ENCODE results near the gene FYB1. TPM values are rescaled to one million over a fixed set of nuclear protein-coding genes. Genes with fewer than 3 reads are reported as not detected.

FYB1 gene, protein sequence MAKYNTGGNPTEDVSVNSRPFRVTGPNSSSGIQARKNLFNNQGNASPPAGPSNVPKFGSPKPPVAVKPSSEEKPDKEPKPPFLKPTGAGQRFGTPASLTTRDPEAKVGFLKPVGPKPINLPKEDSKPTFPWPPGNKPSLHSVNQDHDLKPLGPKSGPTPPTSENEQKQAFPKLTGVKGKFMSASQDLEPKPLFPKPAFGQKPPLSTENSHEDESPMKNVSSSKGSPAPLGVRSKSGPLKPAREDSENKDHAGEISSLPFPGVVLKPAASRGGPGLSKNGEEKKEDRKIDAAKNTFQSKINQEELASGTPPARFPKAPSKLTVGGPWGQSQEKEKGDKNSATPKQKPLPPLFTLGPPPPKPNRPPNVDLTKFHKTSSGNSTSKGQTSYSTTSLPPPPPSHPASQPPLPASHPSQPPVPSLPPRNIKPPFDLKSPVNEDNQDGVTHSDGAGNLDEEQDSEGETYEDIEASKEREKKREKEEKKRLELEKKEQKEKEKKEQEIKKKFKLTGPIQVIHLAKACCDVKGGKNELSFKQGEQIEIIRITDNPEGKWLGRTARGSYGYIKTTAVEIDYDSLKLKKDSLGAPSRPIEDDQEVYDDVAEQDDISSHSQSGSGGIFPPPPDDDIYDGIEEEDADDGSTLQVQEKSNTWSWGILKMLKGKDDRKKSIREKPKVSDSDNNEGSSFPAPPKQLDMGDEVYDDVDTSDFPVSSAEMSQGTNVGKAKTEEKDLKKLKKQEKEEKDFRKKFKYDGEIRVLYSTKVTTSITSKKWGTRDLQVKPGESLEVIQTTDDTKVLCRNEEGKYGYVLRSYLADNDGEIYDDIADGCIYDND
- total RNA-seq (100 to 1,000 TPM; 571 to 596 TPM), polyA plus RNA-seq (100 to 1,000 TPM; 184 to 414 TPM)

DNA sequence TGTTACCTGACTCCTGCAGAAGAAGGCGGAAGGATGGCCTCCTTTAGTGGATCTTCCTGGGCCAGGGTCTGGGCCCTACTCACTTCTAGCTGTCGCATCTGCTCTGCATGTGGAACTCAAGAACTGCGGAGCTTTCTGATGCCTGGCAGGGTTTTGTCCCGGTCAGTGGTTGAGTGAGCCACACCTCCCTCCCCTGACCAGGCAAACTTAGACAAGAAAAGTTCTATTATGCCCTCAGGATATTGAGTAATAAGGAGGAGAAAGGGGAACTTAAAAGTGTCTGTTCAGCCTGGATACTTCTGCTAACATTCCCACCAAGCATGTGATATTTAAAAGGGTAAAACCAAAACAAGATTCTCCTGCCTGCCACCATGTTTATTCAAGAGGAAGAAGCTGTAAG lies at the start of gene FYB1:
TSS of gene FYB1 (minus strand) at position 127 of the 400 bp plus-strand sequence. CDS start 16,603 bp downstream, outside the sequence.
- ChIA-PET CTCF (ENCODE audit: partially characterized antibody) (interaction anchor here (1.8 to 7.4 kb wide), 8 partner anchors 7 to 67 kb away, joined by 6 to 313 read pairs (median 120); no protein-coding TSS in a partner anchor), POLR2A (ENCODE audit: partially characterized antibody) (interaction anchor here (0.7 to 6.8 kb wide), 6 partner anchors 21 to 79 kb away, joined by 3 to 362 read pairs (median 32); no protein-coding TSS in a partner anchor)
- Histone ChIP-seq H3K4me3 (ENCODE audit: low read length in 2 of 2) (no peak within 1 kb of the TSS), H3K9me3 (ENCODE audit: control insufficient read depth in 1 of 2, low read length in 2 of 2) (no peaks in the 10 kb centered on the region), H3K36me3 (ENCODE audit: insufficient read depth, low read length) (no peaks in the 10 kb centered on the region), H3K27ac (ENCODE audit: low read depth, low read length) (no peak within 1 kb of the TSS), H3K4me1 (ENCODE audit: insufficient read depth, low read length) (peaks cover 50% of the 10 kb centered on the region), H3K27me3 (ENCODE audit: insufficient read depth, low read length) (no peaks in the 10 kb centered on the region)
- Mint-ChIP-seq H3K4me3 (peak within 1 kb of the TSS in 5 of 8 donors; percentile 25 to 64 (median 43)), H3K4me1 (peaks cover 40 to 55% (median 48%) of the 10 kb centered on the region in 4 donors), H3K27me3 (no peaks in the 10 kb centered on the region), H3K9me3 (no peaks in the 10 kb centered on the region), H3K36me3 (no peaks in the 10 kb centered on the region), H3K27ac (peak within 1 kb of the TSS; percentile 29 to 91 (median 79))
- no peak for DNase-seq
- intact Hi-C loops (cut with micrococcal nuclease), result loop anchor here (5.0 kb wide), 1 partner anchor 147 kb away; the partner anchor contains the start of gene RICTOR

DNA sequence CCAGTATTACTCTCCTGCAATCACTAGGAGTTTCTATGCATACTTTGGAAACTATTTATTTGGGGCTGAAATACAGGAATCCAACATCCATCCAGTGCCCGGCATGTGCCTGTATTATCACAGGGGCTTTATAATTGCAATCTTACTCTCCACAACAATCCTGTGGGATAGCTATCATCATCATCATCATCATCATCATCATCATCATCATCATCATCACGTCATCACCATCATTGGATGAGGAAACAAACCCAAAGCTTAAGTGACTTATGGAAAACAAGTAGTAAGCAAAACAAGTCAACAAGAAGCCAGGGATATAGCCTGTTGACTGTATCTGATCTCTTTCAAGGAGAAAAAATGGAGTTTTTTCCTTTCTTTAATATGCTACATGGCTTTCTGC lies 47.8 kb upstream of the FYB1 start:
- CTCF ChIA-PET (ENCODE audit: partially characterized antibody), result interaction anchor here (1.1 to 1.4 kb wide), 2 partner anchors 8 to 16 kb away, joined by 3 to 4 read pairs; no protein-coding TSS in a partner anchor
- H3K4me1 Mint-ChIP-seq, result peaks cover 20 to 37% (median 23%) of the 10 kb centered on the region in 4 donors
- peak overlapping the region in 1 of 8 donors; percentile 36 for H3K4me3 Mint-ChIP-seq
- DNase-seq, result no peak
- H3K27me3 Mint-ChIP-seq, result no peaks in the 10 kb centered on the region
- no peaks in the 10 kb centered on the region for H3K9me3 Mint-ChIP-seq
- no peaks in the 10 kb centered on the region for H3K36me3 Mint-ChIP-seq
- no peak overlapping the region for H3K4me3 ChIP-seq (ENCODE audit: low read length in 2 of 2)
- intact Hi-C loops (cut with micrococcal nuclease), result no loop called here
- H3K27me3 ChIP-seq (ENCODE audit: insufficient read depth, low read length), result no peaks in the 10 kb centered on the region
- no peak overlapping the region for H3K27ac ChIP-seq (ENCODE audit: low read depth, low read length)
- H3K4me1 ChIP-seq (ENCODE audit: insufficient read depth, low read length), result peaks cover 25% of the 10 kb centered on the region
- POLR2A ChIA-PET (ENCODE audit: partially characterized antibody), result interaction anchor here (1.5 kb wide), 1 partner anchor 7 kb away, joined by 4 read pairs; no protein-coding TSS in a partner anchor
- no peak overlapping the region for H3K27ac Mint-ChIP-seq
- no peaks in the 10 kb centered on the region for H3K36me3 ChIP-seq (ENCODE audit: insufficient read depth, low read length)
- H3K9me3 ChIP-seq (ENCODE audit: control insufficient read depth in 1 of 2, low read length in 2 of 2), result no peaks in the 10 kb centered on the region

DNA sequence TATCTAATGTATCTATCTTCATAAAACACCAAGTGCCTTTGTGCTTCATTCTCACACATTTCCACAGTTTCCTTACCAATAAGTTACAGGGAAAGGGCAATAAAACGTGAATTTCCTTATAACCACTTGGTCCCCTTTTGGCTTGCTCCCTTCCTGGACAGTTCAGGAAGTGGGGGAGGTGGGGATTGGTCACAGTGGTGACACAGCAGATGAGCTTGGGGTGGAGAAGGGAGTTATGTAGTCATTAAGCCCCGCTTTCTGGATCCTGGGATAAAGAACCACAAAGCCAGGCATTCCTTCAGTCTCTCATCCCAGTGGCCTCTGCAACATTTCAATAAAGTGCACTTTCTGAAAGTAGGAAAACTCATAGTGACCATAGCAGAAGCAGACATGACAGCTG lies 47.1 kb upstream of the FYB1 start:
- Histone ChIP-seq H3K4me3 (ENCODE audit: low read length in 2 of 2) (no peak overlapping the region), H3K27me3 (ENCODE audit: insufficient read depth, low read length) (no peaks in the 10 kb centered on the region), H3K4me1 (ENCODE audit: insufficient read depth, low read length) (peaks cover 18% of the 10 kb centered on the region), H3K27ac (ENCODE audit: low read depth, low read length) (no peak overlapping the region), H3K36me3 (ENCODE audit: insufficient read depth, low read length) (no peaks in the 10 kb centered on the region), H3K9me3 (ENCODE audit: control insufficient read depth in 1 of 2, low read length in 2 of 2) (no peaks in the 10 kb centered on the region)
- Mint-ChIP-seq H3K36me3 (no peaks in the 10 kb centered on the region), H3K27me3 (no peaks in the 10 kb centered on the region), H3K27ac (no peak overlapping the region), H3K4me3 (no peak overlapping the region), H3K4me1 (peaks cover 15 to 30% (median 18%) of the 10 kb centered on the region in 4 donors), H3K9me3 (no peaks in the 10 kb centered on the region)
- ChIA-PET CTCF (ENCODE audit: partially characterized antibody) (interaction anchor here (1.1 to 1.4 kb wide), 3 partner anchors 8 to 49 kb away, joined by 3 to 7 read pairs (median 4); no protein-coding TSS in a partner anchor), POLR2A (ENCODE audit: partially characterized antibody) (interaction anchor here (1.5 kb wide), 1 partner anchor 8 kb away, joined by 4 read pairs; no protein-coding TSS in a partner anchor)
- no peak for DNase-seq
- intact Hi-C loops (cut with micrococcal nuclease), result no loop called here

DNA sequence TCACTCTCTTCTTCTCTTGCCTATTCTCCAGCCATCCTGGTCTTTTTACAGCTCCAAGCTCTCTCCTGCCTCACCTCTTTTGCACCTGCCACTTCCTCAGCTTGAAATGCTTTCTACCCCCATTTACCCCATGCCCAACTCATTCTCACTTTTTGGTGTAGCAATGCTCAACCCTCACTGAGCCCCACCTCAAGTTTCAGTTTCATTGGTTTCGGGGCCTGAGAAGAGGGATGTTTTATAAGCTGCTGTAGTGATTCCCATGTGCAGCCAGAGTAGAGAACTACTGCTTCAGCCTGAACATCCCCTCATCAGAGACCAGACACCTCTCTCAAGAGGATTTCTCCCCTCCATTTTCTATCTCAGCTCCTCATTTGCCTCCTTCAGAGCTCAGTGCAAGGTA lies 45.2 kb upstream of the FYB1 start:
- no peaks in the 10 kb centered on the region for H3K9me3 Mint-ChIP-seq
- no peaks in the 10 kb centered on the region for H3K27me3 Mint-ChIP-seq
- H3K36me3 Mint-ChIP-seq, result no peaks in the 10 kb centered on the region
- POLR2A ChIA-PET (ENCODE audit: partially characterized antibody), result interaction anchor here (0.8 to 1.5 kb wide), 3 partner anchors 9 to 53 kb away, joined by 3 to 6 read pairs (median 3); no protein-coding TSS in a partner anchor
- peak overlapping the region in 4 of 7 donors; percentile 32 to 83 (median 54) for H3K27ac Mint-ChIP-seq
- Histone ChIP-seq H3K27me3 (ENCODE audit: insufficient read depth, low read length) (no peaks in the 10 kb centered on the region), H3K4me1 (ENCODE audit: insufficient read depth, low read length) (peaks cover 6% of the 10 kb centered on the region), H3K4me3 (ENCODE audit: low read length in 2 of 2) (no peak overlapping the region), H3K27ac (ENCODE audit: low read depth, low read length) (no peak overlapping the region), H3K9me3 (ENCODE audit: control insufficient read depth in 1 of 2, low read length in 2 of 2) (no peaks in the 10 kb centered on the region), H3K36me3 (ENCODE audit: insufficient read depth, low read length) (no peaks in the 10 kb centered on the region)
- no peak for DNase-seq
- intact Hi-C loops (cut with micrococcal nuclease), result no loop called here
- CTCF ChIA-PET (ENCODE audit: partially characterized antibody), result interaction anchor here (0.9 to 2.3 kb wide), 4 partner anchors 8 to 47 kb away, joined by 3 to 12 read pairs (median 4); no protein-coding TSS in a partner anchor
- peak overlapping the region in 5 of 8 donors; percentile 33 to 70 (median 48) for H3K4me3 Mint-ChIP-seq
- H3K4me1 Mint-ChIP-seq, result peaks cover 6 to 17% (median 11%) of the 10 kb centered on the region in 4 donors

DNA sequence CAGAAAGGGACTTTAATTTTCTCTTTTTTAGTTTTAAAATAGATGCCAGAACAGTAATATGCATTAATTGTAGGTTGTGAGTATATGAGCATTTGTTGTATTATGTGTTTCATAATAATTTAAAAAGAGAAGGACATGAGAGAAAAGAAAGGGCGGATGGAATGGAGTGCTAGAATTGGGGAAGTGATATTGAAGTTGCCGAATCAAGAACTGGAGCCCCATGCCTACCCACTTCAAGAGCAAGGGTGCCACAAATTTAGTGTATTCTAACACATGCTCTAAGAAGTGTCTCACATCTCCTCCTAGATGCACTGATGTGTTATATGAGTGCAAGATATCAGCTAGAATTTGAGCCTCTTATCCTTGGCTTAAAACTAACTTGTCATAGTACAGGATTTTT lies 43.6 kb upstream of the FYB1 start:
- no peak overlapping the region for H3K4me3 ChIP-seq (ENCODE audit: low read length in 2 of 2)
- H3K36me3 ChIP-seq (ENCODE audit: insufficient read depth, low read length), result no peaks in the 10 kb centered on the region
- DNase-seq, result no peak
- Mint-ChIP-seq H3K4me1 (peaks cover 6 to 14% (median 10%) of the 10 kb centered on the region in 4 donors), H3K9me3 (no peaks in the 10 kb centered on the region), H3K36me3 (no peaks in the 10 kb centered on the region), H3K4me3 (no peak overlapping the region), H3K27me3 (no peaks in the 10 kb centered on the region), H3K27ac (no peak overlapping the region)
- no peaks in the 10 kb centered on the region for H3K9me3 ChIP-seq (ENCODE audit: control insufficient read depth in 1 of 2, low read length in 2 of 2)
- ChIA-PET POLR2A (ENCODE audit: partially characterized antibody) (interaction anchor here (0.6 to 1.4 kb wide), 2 partner anchors 28 to 76 kb away, joined by 3 to 4 read pairs; no protein-coding TSS in a partner anchor), CTCF (ENCODE audit: partially characterized antibody) (interaction anchor here (1.0 to 2.3 kb wide), 3 partner anchors 10 to 45 kb away, joined by 3 to 12 read pairs (median 4); no protein-coding TSS in a partner anchor)
- no peaks in the 10 kb centered on the region for H3K27me3 ChIP-seq (ENCODE audit: insufficient read depth, low read length)
- intact Hi-C loops (cut with micrococcal nuclease), result no loop called here
- H3K27ac ChIP-seq (ENCODE audit: low read depth, low read length), result no peak overlapping the region
- peaks cover 6% of the 10 kb centered on the region for H3K4me1 ChIP-seq (ENCODE audit: insufficient read depth, low read length)

DNA sequence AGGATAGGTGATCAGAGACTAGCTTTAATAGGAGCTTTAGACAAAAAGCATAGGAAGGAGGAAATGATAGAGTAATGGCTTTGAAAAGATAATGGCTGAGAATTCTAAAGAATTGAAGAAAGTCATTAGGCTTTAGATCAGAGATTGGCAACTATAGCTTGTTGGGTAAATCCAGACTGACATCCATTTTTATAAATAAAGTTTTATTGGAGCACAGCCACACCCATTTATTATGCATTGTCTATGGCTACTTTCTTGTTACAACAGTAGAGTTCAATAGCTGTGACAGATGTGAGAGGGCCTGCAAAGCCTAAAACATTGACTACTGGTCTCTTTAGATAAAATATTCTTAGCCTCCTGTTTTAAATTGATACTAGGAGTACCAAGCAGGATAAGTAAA lies 40.7 kb upstream of the FYB1 start:
- H3K4me3 ChIP-seq (ENCODE audit: low read length in 2 of 2), result no peak overlapping the region
- H3K27me3 Mint-ChIP-seq, result no peaks in the 10 kb centered on the region
- H3K9me3 ChIP-seq (ENCODE audit: control insufficient read depth in 1 of 2, low read length in 2 of 2), result no peaks in the 10 kb centered on the region
- peak overlapping the region in 1 of 7 donors; percentile 53 for H3K27ac Mint-ChIP-seq
- no peak overlapping the region for H3K4me3 Mint-ChIP-seq
- H3K36me3 Mint-ChIP-seq, result no peaks in the 10 kb centered on the region
- DNase-seq, result no peak
- ChIA-PET CTCF (ENCODE audit: partially characterized antibody) (interaction anchor here (1.1 to 1.2 kb wide), 2 partner anchors 23 to 43 kb away, joined by 7 to 10 read pairs; no protein-coding TSS in a partner anchor), POLR2A (ENCODE audit: partially characterized antibody) (interaction anchor here (1.0 to 1.9 kb wide), 2 partner anchors 10 to 13 kb away, joined by 3 to 4 read pairs; no protein-coding TSS in a partner anchor)
- peaks cover 15 to 24% (median 18%) of the 10 kb centered on the region in 4 donors for H3K4me1 Mint-ChIP-seq
- peaks cover 17% of the 10 kb centered on the region for H3K4me1 ChIP-seq (ENCODE audit: insufficient read depth, low read length)
- no peak overlapping the region for H3K27ac ChIP-seq (ENCODE audit: low read depth, low read length)
- intact Hi-C loops (cut with micrococcal nuclease), result no loop called here
- H3K36me3 ChIP-seq (ENCODE audit: insufficient read depth, low read length), result no peaks in the 10 kb centered on the region
- no peaks in the 10 kb centered on the region for H3K9me3 Mint-ChIP-seq
- H3K27me3 ChIP-seq (ENCODE audit: insufficient read depth, low read length), result no peaks in the 10 kb centered on the region
